IMR-90 (cell line): ENCODE measurements around the gene TAAR1. TPM values are rescaled to one million over a fixed set of nuclear protein-coding genes. Genes with fewer than 3 reads are reported as not detected.

ENCODE experiments used
- ATAC-seq: fragments of 200-7000 bp; cut with Tn5 transposase; 2 replicates; pipeline ENCODE4 v1.9.1; 2020; ENCODE audit warnings: low read depth, mild to moderate bottlenecking, moderate library complexity
- BruUV-seq: library from RNA; stranded (reverse); fragments of 400-500 nt; replicated peaks from 2 replicates; lab custom pipeline; 2021; lab: Mats Ljungman, UMichigan
- CTCF ChIA-PET: fragments of 300-600 bp; formaldehyde crosslinking; extraction: SDS; loops from one replicate; lab custom pipeline; 2021; ENCODE audit warnings: antibody characterized with exemption; lab: Yijun Ruan, JAX
- POLR2A ChIA-PET: fragments of 300-600 bp; sonication (Branson Sonifier 250); formaldehyde crosslinking; loops from one replicate; lab custom pipeline; 2022; ENCODE audit warnings: antibody characterized with exemption; ENCODE audit not compliant: unreplicated experiment; lab: Charles Lee
- DNase-seq: peaks from one replicate; pipeline ENCODE4 v3.0.0; 2013
- H2AFZ ChIP-seq: replicated peaks from 2 replicates; pipeline ENCODE3; 2013; ENCODE audit warnings: low read length, mild to moderate bottlenecking; ENCODE audit not compliant: poor library complexity
- H2AK5ac ChIP-seq: 2 replicates; pipeline ENCODE4 v1.6.1; 2013; ENCODE audit warnings: low read depth, low read length, inconsistent platforms
- H2AK9ac ChIP-seq: replicated peaks from 2 replicates; pipeline ENCODE3; 2013; ENCODE audit warnings: mild to moderate bottlenecking, low read depth, low read length, moderate library complexity; ENCODE audit not compliant: poor library complexity
- H2BK120ac ChIP-seq: 2 replicates; pipeline ENCODE4 v1.6.1; 2013; ENCODE audit warnings: low read depth, low read length, inconsistent platforms
- H2BK15ac ChIP-seq: 3 replicates; pipeline ENCODE4 v1.6.1; 2013; ENCODE audit warnings: low read depth, low read length, inconsistent platforms
- H2BK20ac ChIP-seq: 2 replicates; pipeline ENCODE4 v1.6.1; 2013; ENCODE audit warnings: low read depth, mild to moderate bottlenecking, inconsistent platforms, low read length, moderate library complexity
- H2BK5ac ChIP-seq: 2 replicates; pipeline ENCODE4 v1.6.1; 2013; ENCODE audit warnings: mild to moderate bottlenecking, low read depth, low read length, inconsistent platforms; ENCODE audit not compliant: poor library complexity, severe bottlenecking
- H3K14ac ChIP-seq: replicated peaks from 2 replicates; pipeline ENCODE4 v1.6.1; 2013; ENCODE audit warnings: low read depth, low read length, inconsistent platforms
- H3K18ac ChIP-seq: 2 replicates; pipeline ENCODE4 v1.6.1; 2013; ENCODE audit warnings: low read depth, low read length, control low read depth
- H3K23ac ChIP-seq: 2 replicates; pipeline ENCODE4 v1.6.1; 2013; ENCODE audit warnings: low read depth, low read length, inconsistent platforms
- H3K27ac ChIP-seq: 2 replicates; pipeline ENCODE4 v1.5.1; 2013; ENCODE audit warnings: mild to moderate bottlenecking, control low read depth, low read length; ENCODE audit not compliant: insufficient read depth
- H3K27me3 ChIP-seq: 2 replicates; pipeline ENCODE4 v1.6.1; 2013; ENCODE audit warnings: low read length; ENCODE audit not compliant: control insufficient read depth, insufficient read depth
- H3K36me3 ChIP-seq: 2 replicates; pipeline ENCODE4 v1.6.1; 2013; ENCODE audit warnings: low read length, mixed read lengths; ENCODE audit not compliant: control insufficient read depth, insufficient read depth
- H3K4ac ChIP-seq: 2 replicates; pipeline ENCODE4 v1.6.1; 2013; ENCODE audit warnings: low read depth, low read length, inconsistent platforms
- H3K4me1 ChIP-seq: 2 replicates; pipeline ENCODE4 v1.6.1; 2013; ENCODE audit warnings: low read length, mixed read lengths; ENCODE audit not compliant: control insufficient read depth, insufficient read depth
- H3K4me2 ChIP-seq: 2 replicates; pipeline ENCODE4 v1.6.1; 2013; ENCODE audit warnings: low read depth, mild to moderate bottlenecking, control low read depth, low read length, moderate library complexity
- H3K4me3 ChIP-seq: 2 replicates; pipeline ENCODE4 v1.5.1; 2013; ENCODE audit warnings: low read depth, mild to moderate bottlenecking, control low read depth, low read length, moderate library complexity; ENCODE audit not compliant: insufficient read depth
- H3K56ac ChIP-seq: 2 replicates; pipeline ENCODE4 v1.6.1; 2013; ENCODE audit warnings: low read length, inconsistent platforms; ENCODE audit not compliant: insufficient read depth; ENCODE audit errors: extremely low read depth
- H3K79me1 ChIP-seq, 2 experiments: 2 replicates each; pipeline ENCODE4 v1.6.1; 2013; ENCODE audit warnings: low read length in 2 of 2, inconsistent platforms in 1 of 2, low read depth in 1 of 2
- H3K9ac ChIP-seq: 2 replicates; pipeline ENCODE4 v1.6.1; 2013; ENCODE audit warnings: low read depth, low read length, control low read depth
- H3K9me1 ChIP-seq: 2 replicates; pipeline ENCODE4 v1.6.1; 2013; ENCODE audit warnings: low read length, inconsistent platforms; ENCODE audit not compliant: insufficient read depth
- H3K9me3 ChIP-seq: 2 replicates; pipeline ENCODE4 v1.6.1; 2013; ENCODE audit warnings: low read length; ENCODE audit not compliant: control insufficient read depth, insufficient read depth
- H4K20me1 ChIP-seq: 2 replicates; pipeline ENCODE4 v1.6.1; 2013; ENCODE audit warnings: low read length, inconsistent platforms; ENCODE audit not compliant: insufficient read depth
- H4K5ac ChIP-seq: 2 replicates; pipeline ENCODE4 v1.6.1; 2013; ENCODE audit warnings: mild to moderate bottlenecking, low read depth, low read length, control low read depth
- H4K8ac ChIP-seq, 2 experiments: 2 replicates each; pipeline ENCODE4 v1.6.1; 2013; ENCODE audit warnings: low read depth in 2 of 2, low read length in 2 of 2, control low read depth in 1 of 2, inconsistent platforms in 1 of 2
- H4K91ac ChIP-seq: 2 replicates; pipeline ENCODE4 v1.6.1; 2013; ENCODE audit warnings: low read depth, low read length, inconsistent platforms; ENCODE audit not compliant: insufficient read depth
- BHLHE40 ChIP-seq: fragments of 150-350 bp; IDR thresholded peaks from 2 replicates; pipeline ENCODE4 v1.6.1; 2016; ENCODE audit warnings: mild to moderate bottlenecking, low read depth, low read length
- CHD1 ChIP-seq: IDR thresholded peaks from 2 replicates; pipeline ENCODE4 v1.6.1; 2012; ENCODE audit warnings: low read depth, low read length, improper control_type of control experiment
- MAZ ChIP-seq: IDR thresholded peaks from 2 replicates; pipeline ENCODE4 v1.6.1; 2012; ENCODE audit warnings: low read depth, mild to moderate bottlenecking, low read length, improper control_type of control experiment, moderate library complexity, borderline replicate concordance
- MXI1 ChIP-seq: IDR thresholded peaks from 2 replicates; pipeline ENCODE4 v1.6.1; 2012; ENCODE audit warnings: low read depth, mild to moderate bottlenecking, low read length, moderate library complexity, borderline replicate concordance
- POLR2A ChIP-seq: IDR thresholded peaks from 2 replicates; pipeline ENCODE4 v1.6.1; 2012; ENCODE audit warnings: mild to moderate bottlenecking, low read depth, low read length
- RAD21 ChIP-seq: IDR thresholded peaks from 2 replicates; pipeline ENCODE4 v1.6.1; 2012; ENCODE audit warnings: low read length, improper control_type of control experiment
- RCOR1 ChIP-seq: IDR thresholded peaks from 2 replicates; pipeline ENCODE4 v1.6.1; 2012; ENCODE audit warnings: mild to moderate bottlenecking, low read length, improper control_type of control experiment; ENCODE audit not compliant: insufficient replicate concordance
- SMC3 ChIP-seq: fragments of 150-350 bp; IDR thresholded peaks from 2 replicates; pipeline ENCODE4 v1.6.1; 2016; ENCODE audit warnings: low read depth, mild to moderate bottlenecking, antibody characterized with exemption, low read length, moderate library complexity
- WGBS, 2 experiments: methylation state at CpG; one replicate each; pipeline versions ENCODE4 v1.1.5 to v1.1.7; 2013; ENCODE audit warnings: missing lambda C conversion rate in 2 of 2; ENCODE audit not compliant: insufficient read length in 1 of 2; ENCODE audit errors: extremely low coverage in 2 of 2; 5-methylcytosine and 5-hydroxymethylcytosine counted together
- dilution Hi-C: fragments of 300-500 bp; cut with HindIII; formaldehyde crosslinking; loops from one replicate; pipeline ENCODE4 v1.14.3; 2018; ENCODE audit warnings: low sequenced_read_pairs; ENCODE audit not compliant: unreplicated experiment
- in situ Hi-C: fragments of 300-500 bp; cut with MboI; formaldehyde crosslinking; loops from 3 replicates; pipeline ENCODE4 v1.14.3; 2019; ENCODE audit warnings: low sequenced_read_pairs, inconsistent platforms, mixed read lengths
- intact Hi-C: fragments of 100-400 bp; cut with micrococcal nuclease; formaldehyde crosslinking; loops from 2 replicates; pipeline ENCODE4 v1.10.0; 2022
- polyA plus RNA-seq, 3 experiments: library from polyadenylated mRNA; depleted of rRNA; stranded (reverse); fragments of >200 nt; gene quantifications; 2 replicates each; pipeline ENCODE4 v1.2.3, GENCODE V29; 2012; ENCODE audit warnings: low replicate concordance in 1 of 3
- total RNA-seq: library from RNA; depleted of rRNA; stranded (reverse); fragments of >200 nt; gene quantifications from 2 replicates; pipeline ENCODE4 v1.2.3, GENCODE V29; 2012
- TF ChIP-seq, protein P1 (sequence below): fragments of 150-350 bp; IDR thresholded peaks from 2 replicates; pipeline ENCODE4 v1.6.1; 2016; ENCODE audit warnings: low read depth, mild to moderate bottlenecking, low read length, moderate library complexity, borderline replicate concordance
- TF ChIP-seq, protein P2 (sequence below): conservative IDR thresholded peaks from 2 replicates; pipeline ENCODE4 v1.5.1; 2012; ENCODE audit warnings: mild to moderate bottlenecking, low read depth, low read length, improper control_type of control experiment

TAAR1 gene
- total and polyA plus RNA-seq, 2 of the 4 experiments (the other 2 are of a cell fraction), result not detected

DNA sequence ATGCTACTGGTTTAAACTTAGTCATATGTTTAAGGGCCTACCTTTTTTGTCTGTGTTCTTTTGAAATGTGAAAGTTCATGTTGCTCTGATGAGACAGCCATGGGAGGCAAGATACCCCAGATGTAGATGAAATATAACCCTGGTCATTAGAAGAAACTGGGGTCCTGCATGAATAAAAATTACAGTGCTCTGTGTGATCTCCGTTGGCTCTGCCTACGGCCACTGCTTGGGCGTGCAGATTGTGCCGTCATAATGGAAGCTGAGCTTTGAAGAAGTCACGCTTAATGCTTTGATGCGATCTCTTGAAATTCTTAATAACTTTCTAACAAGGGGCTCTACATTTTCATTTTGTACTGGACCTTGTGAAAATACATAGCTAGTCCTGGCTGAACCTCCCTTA lies 34.8 kb downstream of the TAAR1 start, which contains the start of gene TAAR2:
TAAR2 (minus strand) TSS at position 101 of the 400 bp plus-strand sequence; CDS start at position 101, 0 bp downstream.
- H3K9me1 ChIP-seq, result no peaks in the 10 kb centered on the region
- H3K4ac ChIP-seq, result no peak within 1 kb of the TSS
- H3K9me3 ChIP-seq, result no peaks in the 10 kb centered on the region
- no peak within 1 kb of the TSS for H2AK9ac ChIP-seq
- H3K14ac ChIP-seq, result no peak within 1 kb of the TSS
- H2BK15ac ChIP-seq, result no peak within 1 kb of the TSS
- no peak within 1 kb of the TSS for H3K56ac ChIP-seq
- intact Hi-C loops (no loop called here), dilution Hi-C loops (no loop called here), in situ Hi-C loops (no loop called here)
- no peak within 1 kb of the TSS for H4K5ac ChIP-seq
- H2BK20ac ChIP-seq, result no peak within 1 kb of the TSS
- H3K27me3 ChIP-seq, result peaks cover 23% of the 10 kb centered on the region
- ChIA-PET CTCF (no interaction called here), POLR2A (no interaction called here)
- H4K8ac ChIP-seq, result no peak within 1 kb of the TSS
- no peaks in the 10 kb centered on the region for H3K4me1 ChIP-seq
- no peak within 1 kb of the TSS for H2AFZ ChIP-seq
- H3K36me3 ChIP-seq, result no peaks in the 10 kb centered on the region
- ATAC-seq (no peak), DNase-seq (no peak)
- H4K91ac ChIP-seq, result no peak within 1 kb of the TSS
- H2AK5ac ChIP-seq, result no peak within 1 kb of the TSS
- H4K20me1 ChIP-seq, result no peaks in the 10 kb centered on the region
- H2BK5ac ChIP-seq, result no peak within 1 kb of the TSS
- H3K4me2 ChIP-seq, result no peak within 1 kb of the TSS
- 92% methylated on average over 4 of the region's 6 CpGs; no CpG with 5 or more reads in 1 of the 2 experiments for WGBS, 2 experiments
- H3K9ac ChIP-seq, result no peak within 1 kb of the TSS
- no peaks in the 10 kb centered on the region for H3K79me1 ChIP-seq
- no TSS peak for BruUV-seq
- no peak within 1 kb of the TSS for H3K23ac ChIP-seq
- no peak within 1 kb of the TSS for H2BK120ac ChIP-seq
- TF ChIP-seq, protein P1, sequence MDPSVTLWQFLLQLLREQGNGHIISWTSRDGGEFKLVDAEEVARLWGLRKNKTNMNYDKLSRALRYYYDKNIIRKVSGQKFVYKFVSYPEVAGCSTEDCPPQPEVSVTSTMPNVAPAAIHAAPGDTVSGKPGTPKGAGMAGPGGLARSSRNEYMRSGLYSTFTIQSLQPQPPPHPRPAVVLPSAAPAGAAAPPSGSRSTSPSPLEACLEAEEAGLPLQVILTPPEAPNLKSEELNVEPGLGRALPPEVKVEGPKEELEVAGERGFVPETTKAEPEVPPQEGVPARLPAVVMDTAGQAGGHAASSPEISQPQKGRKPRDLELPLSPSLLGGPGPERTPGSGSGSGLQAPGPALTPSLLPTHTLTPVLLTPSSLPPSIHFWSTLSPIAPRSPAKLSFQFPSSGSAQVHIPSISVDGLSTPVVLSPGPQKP, result no peak
- TF ChIP-seq MXI1, result no peak
- no peak for TF ChIP-seq BHLHE40
- TF ChIP-seq RAD21, result no peak
- no peak for TF ChIP-seq RCOR1
- TF ChIP-seq, protein P2, sequence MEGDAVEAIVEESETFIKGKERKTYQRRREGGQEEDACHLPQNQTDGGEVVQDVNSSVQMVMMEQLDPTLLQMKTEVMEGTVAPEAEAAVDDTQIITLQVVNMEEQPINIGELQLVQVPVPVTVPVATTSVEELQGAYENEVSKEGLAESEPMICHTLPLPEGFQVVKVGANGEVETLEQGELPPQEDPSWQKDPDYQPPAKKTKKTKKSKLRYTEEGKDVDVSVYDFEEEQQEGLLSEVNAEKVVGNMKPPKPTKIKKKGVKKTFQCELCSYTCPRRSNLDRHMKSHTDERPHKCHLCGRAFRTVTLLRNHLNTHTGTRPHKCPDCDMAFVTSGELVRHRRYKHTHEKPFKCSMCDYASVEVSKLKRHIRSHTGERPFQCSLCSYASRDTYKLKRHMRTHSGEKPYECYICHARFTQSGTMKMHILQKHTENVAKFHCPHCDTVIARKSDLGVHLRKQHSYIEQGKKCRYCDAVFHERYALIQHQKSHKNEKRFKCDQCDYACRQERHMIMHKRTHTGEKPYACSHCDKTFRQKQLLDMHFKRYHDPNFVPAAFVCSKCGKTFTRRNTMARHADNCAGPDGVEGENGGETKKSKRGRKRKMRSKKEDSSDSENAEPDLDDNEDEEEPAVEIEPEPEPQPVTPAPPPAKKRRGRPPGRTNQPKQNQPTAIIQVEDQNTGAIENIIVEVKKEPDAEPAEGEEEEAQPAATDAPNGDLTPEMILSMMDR, result no peak
- TF ChIP-seq CHD1, result no peak
- no peak for TF ChIP-seq MAZ
- no peak for TF ChIP-seq POLR2A
- TF ChIP-seq SMC3, result no peak
- H3K18ac ChIP-seq, result no peak within 1 kb of the TSS
- H3K27ac ChIP-seq, result no peak within 1 kb of the TSS
- H3K4me3 ChIP-seq, result no peak within 1 kb of the TSS
